Fibroblast of the aortic adventitia (primary cell): ENCODE measurements around the gene ECHS1. TPM values are rescaled to one million over a fixed set of nuclear protein-coding genes. Genes with fewer than 3 reads are reported as not detected.

ENCODE experiments used
- DNase-seq: peaks from one replicate; pipeline ENCODE4 v3.0.0-alpha.2; 2010; ENCODE audit warnings: low read depth
- H3K4me3 ChIP-seq: 2 replicates; pipeline ENCODE4 v1.5.1; 2011; ENCODE audit warnings: low read depth, mild to moderate bottlenecking, control low read depth, low read length, moderate library complexity
- CTCF ChIP-seq: IDR thresholded peaks from 2 replicates; pipeline ENCODE4 v1.5.1; 2011; ENCODE audit warnings: mild to moderate bottlenecking, low read length, control low read depth, inconsistent platforms; ENCODE audit not compliant: insufficient read depth
- total RNA-seq: library from RNA; depleted of rRNA; stranded (reverse); fragments of >200 nt; gene quantifications from 2 replicates; pipeline ENCODE4 v1.2.3, GENCODE V29; 2012; ENCODE audit warnings: low replicate concordance

Gene ECHS1
- total RNA-seq, 1 donor: 47.3 TPM

- H3K4me3 ChIP-seq: no peak overlapping the region
- no peak for TF ChIP-seq CTCF
- no peak for DNase-seq
Measured at GRCh38 chr10:133366751-133367150, 6.4 kb downstream of the ECHS1 start.

GRCh38 chr10:133366130-133366478 is 7.0 kb downstream of the ECHS1 start:
- TF ChIP-seq CTCF: no peak
- no peak overlapping the region for H3K4me3 ChIP-seq
- no peak for DNase-seq

GRCh38 chr10:133365461-133366129 is 7.6 kb downstream of the ECHS1 start:
- no peak for DNase-seq
- TF ChIP-seq CTCF: no peak
- no peak overlapping the region for H3K4me3 ChIP-seq

- no peak overlapping the region for H3K4me3 ChIP-seq
- TF ChIP-seq CTCF: no peak
- DNase-seq: no peak
Measured at GRCh38 chr10:133364645-133365431, 8.3 kb downstream of the ECHS1 start.

- no peak for DNase-seq
- no peak for TF ChIP-seq CTCF
- no peak overlapping the region for H3K4me3 ChIP-seq
Measured at GRCh38 chr10:133362846-133363245, 10.3 kb downstream of the ECHS1 start.

- no peak for DNase-seq
- TF ChIP-seq CTCF: no peak
- no peak overlapping the region for H3K4me3 ChIP-seq
Measured at GRCh38 chr10:133361773-133362441, 11.2 kb downstream of the ECHS1 start.
